HepG2 (cell line): ENCODE data around the gene LIM2. TPM values are rescaled to one million over a fixed set of nuclear protein-coding genes. Genes with fewer than 3 reads are reported as not detected.

Experiments
- ELF4 ChIP-seq: sonication (generic); formaldehyde crosslinking; IDR thresholded peaks from 2 replicates; pipeline ENCODE4 v1.5.0; 2020; ENCODE audit warnings: missing genetic modification reagents, mild to moderate bottlenecking, moderate library complexity, borderline replicate concordance
- FOXK2 ChIP-seq: fragments of 450-650 bp; IDR thresholded peaks from 2 replicates; pipeline ENCODE4 v1.6.1; 2016
- FOXO4 ChIP-seq: sonication (generic); formaldehyde crosslinking; conservative IDR thresholded peaks from 2 replicates; pipeline ENCODE4 v1.8.1; 2023; ENCODE audit warnings: missing genetic modification reagents
- GPBP1L1 ChIP-seq: sonication (generic); formaldehyde crosslinking; IDR thresholded peaks from 2 replicates; pipeline ENCODE4 v1.5.0; 2020; ENCODE audit warnings: mild to moderate bottlenecking, missing genetic modification reagents
- IKZF4 ChIP-seq: sonication (generic); formaldehyde crosslinking; IDR thresholded peaks from 2 replicates; pipeline ENCODE4 v1.5.1; 2020; ENCODE audit warnings: borderline replicate concordance, mild to moderate bottlenecking, low read depth, missing genetic modification reagents; ENCODE audit errors: not compliant biosample characterization
- IRF2 ChIP-seq: IDR thresholded peaks from 2 replicates; pipeline ENCODE4 v1.6.1; 2018; ENCODE audit warnings: missing genetic modification reagents, missing compliant biosample characterization
- IRX3 ChIP-seq: sonication (generic); formaldehyde crosslinking; IDR thresholded peaks from 2 replicates; pipeline ENCODE4 v1.8.1; 2023; ENCODE audit warnings: mild to moderate bottlenecking, low read depth, missing genetic modification reagents, borderline replicate concordance
- MAZ ChIP-seq, 2 experiments: sonication (generic) in 1 of 2; formaldehyde crosslinking in 1 of 2; IDR thresholded peaks; 2 replicates each; pipeline versions ENCODE4 v1.5.0 to v1.6.1; 2012 to 2020; ENCODE audit warnings: low read depth in 2 of 2, mild to moderate bottlenecking in 2 of 2, borderline replicate concordance in 1 of 2, improper control_type of control experiment in 1 of 2, low read length in 1 of 2, missing genetic modification reagents in 1 of 2, moderate library complexity in 1 of 2
- PBX2 ChIP-seq: IDR thresholded peaks from 2 replicates; pipeline ENCODE4 v1.6.1; 2016; ENCODE audit warnings: control low read depth
- RNF2 ChIP-seq: fragments of 450-650 bp; conservative IDR thresholded peaks from 2 replicates; pipeline ENCODE4 v1.6.1; 2016; ENCODE audit warnings: low read depth
- SMARCE1 ChIP-seq: fragments of 450-650 bp; IDR thresholded peaks from 2 replicates; pipeline ENCODE4 v1.6.1; 2017; ENCODE audit warnings: borderline replicate concordance
- SP5 ChIP-seq: IDR thresholded peaks from 2 replicates; pipeline ENCODE4 v1.6.1; 2016; ENCODE audit warnings: low read depth, borderline replicate concordance
- STAT5B ChIP-seq: sonication (generic); formaldehyde crosslinking; IDR thresholded peaks from 2 replicates; pipeline ENCODE4 v1.4.0; 2020; ENCODE audit warnings: missing genetic modification reagents
- TBP ChIP-seq: sonication (generic); formaldehyde crosslinking; IDR thresholded peaks from 2 replicates; pipeline ENCODE4 v1.5.0; 2020; ENCODE audit warnings: missing genetic modification reagents
- TGIF2 ChIP-seq: IDR thresholded peaks from 2 replicates; pipeline ENCODE4 v1.6.1; 2016; ENCODE audit warnings: control low read depth, missing compliant biosample characterization
- THAP7 ChIP-seq: sonication (generic); formaldehyde crosslinking; IDR thresholded peaks from 2 replicates; pipeline ENCODE4 v1.8.1; 2023; ENCODE audit warnings: mild to moderate bottlenecking, missing genetic modification reagents
- TOE1 ChIP-seq: sonication (generic); formaldehyde crosslinking; IDR thresholded peaks from 2 replicates; pipeline ENCODE4 v1.4.0; 2020; ENCODE audit warnings: mild to moderate bottlenecking, missing genetic modification reagents
- TRAFD1 ChIP-seq: sonication (generic); formaldehyde crosslinking; IDR thresholded peaks from 2 replicates; pipeline ENCODE4 v1.5.1; 2020; ENCODE audit warnings: missing genetic modification reagents, mild to moderate bottlenecking, borderline replicate concordance
- ZC3H4 ChIP-seq: sonication (generic); formaldehyde crosslinking; IDR thresholded peaks from 2 replicates; pipeline ENCODE4 v1.4.0; 2020; ENCODE audit warnings: missing genetic modification reagents, borderline replicate concordance
- ZNF136 ChIP-seq: sonication (generic); formaldehyde crosslinking; IDR thresholded peaks from 2 replicates; pipeline ENCODE4 v1.8.1; 2022; ENCODE audit warnings: low read depth, mild to moderate bottlenecking, moderate library complexity, missing genetic modification reagents
- ZNF274 ChIP-seq: sonication (generic); formaldehyde crosslinking; IDR thresholded peaks from 2 replicates; pipeline ENCODE4 v1.5.1; 2020; ENCODE audit warnings: mild to moderate bottlenecking, missing genetic modification reagents
- ZNF547 ChIP-seq: sonication (generic); formaldehyde crosslinking; IDR thresholded peaks from 2 replicates; pipeline ENCODE4 v1.5.1; 2020; ENCODE audit warnings: mild to moderate bottlenecking, missing genetic modification reagents
- ZNF569 ChIP-seq: sonication (generic); formaldehyde crosslinking; IDR thresholded peaks from 2 replicates; pipeline ENCODE4 v1.5.0; 2020; ENCODE audit warnings: mild to moderate bottlenecking, missing genetic modification reagents, moderate library complexity, borderline replicate concordance
- polyA plus RNA-seq, 8 experiments: library from polyadenylated mRNA; depleted of rRNA in 3 of 8; stranded (reverse) in 7 of 8; unstranded in 1 of 8; fragments of >200 nt; fragmentation: Illumina TruSeq in 4 of 8; extraction: Trizol in 4 of 8; gene quantifications; 2 replicates each; pipeline versions ENCODE4 v1.2.1 to v1.2.3, GENCODE V29; 2011 to 2016; ENCODE audit warnings: low read depth in 4 of 8, missing spikeins in 1 of 8, mixed read lengths in 1 of 8; ENCODE audit not compliant: insufficient read depth in 1 of 8
- total RNA-seq, 5 experiments: library from RNA; depleted of rRNA; stranded (reverse); fragments of >200 nt; fragmentation: Illumina TruSeq; extraction: Trizol; gene quantifications; 2 replicates each; pipeline ENCODE4 v1.2.3, GENCODE V29; 2016; ENCODE audit warnings: low read depth in 1 of 5

The LIM2 gene
- total and polyA plus RNA-seq, 2 of the 13 experiments (the other 11 are each of a cell fraction or from before 2014, with no cell fraction given): 1.3 TPM; not detected in 1

GRCh38 chr19:51366389-51367254 is 21.2 kb downstream of the LIM2 start (continued):
- TF ChIP-seq PBX2 (CRISPR knock-in tag) (no peak), ZC3H4 (CRISPR knock-in tag) (peak; percentile 98), THAP7 (CRISPR knock-in tag) (no peak), FOXO4 (CRISPR knock-in tag) (no peak), ZNF274 (CRISPR knock-in tag) (no peak), MAZ (IDR thresholded peaks at IDR 0.05; ENCODE audit: borderline replicate concordance, low read depth, low read length) (peak; percentile 28; the same call in 1 of the 2 replicates), MAZ (CRISPR knock-in tag; IDR thresholded peaks at IDR 0.05; ENCODE audit: low read depth) (no peak; the same call in 1 of the 2 replicates), RNF2 (no peak), TGIF2 (CRISPR knock-in tag) (peak; percentile 73), SP5 (CRISPR knock-in tag) (peak; percentile 12; the same call in 1 of the 2 replicates), TOE1 (CRISPR knock-in tag) (no peak), TBP (CRISPR knock-in tag) (no peak), FOXK2 (no peak), IRF2 (CRISPR knock-in tag) (no peak; the same call in 1 of the 2 replicates), GPBP1L1 (CRISPR knock-in tag) (no peak), ZNF547 (CRISPR knock-in tag) (no peak), ELF4 (CRISPR knock-in tag) (no peak), SMARCE1 (no peak), STAT5B (CRISPR knock-in tag) (no peak), IRX3 (peak; percentile 59; the same call in 1 of the 2 replicates), TRAFD1 (CRISPR knock-in tag) (no peak), ZNF569 (CRISPR knock-in tag) (no peak), IKZF4 (CRISPR knock-in tag) (peak; percentile 19), ZNF136 (CRISPR knock-in tag) (no peak)
